WTC11 (cell line): Measurements from ENCODE around the gene ZBTB47. TPM values are rescaled to one million over a fixed set of nuclear protein-coding genes. Genes with fewer than 3 reads are reported as not detected.

Experiments used
- ATAC-seq: fragments of 200-7000 bp; cut with Tn5 transposase; 2 replicates; pipeline ENCODE4 v1.10.0; 2021; ENCODE audit warnings: mild to moderate bottlenecking, moderate library complexity
- CTCF ChIA-PET: fragments of 300-600 bp; sonication (Branson Sonifier 250); formaldehyde crosslinking; loops from one replicate; lab custom pipeline; 2021; ENCODE audit warnings: antibody characterized with exemption; lab: Charles Lee
- POLR2A ChIA-PET: fragments of 350-600 bp; sonication (Branson Sonifier 250); formaldehyde crosslinking; loops from one replicate; lab custom pipeline; 2021; ENCODE audit warnings: antibody characterized with exemption; lab: Charles Lee
- DNase-seq: peaks from one replicate; pipeline ENCODE4 v3.0.0; 2021; ENCODE audit warnings: low spot score
- H3K27ac Mint-ChIP-seq: 2 replicates; pipeline ENCODE4 v1.8.0; 2021; ENCODE audit warnings: mixed read lengths
- H3K27me3 Mint-ChIP-seq: 2 replicates; pipeline ENCODE4 v1.8.0; 2021; ENCODE audit warnings: low read depth, mild to moderate bottlenecking, moderate library complexity, mixed read lengths
- H3K36me3 Mint-ChIP-seq: 2 replicates; pipeline ENCODE4 v1.8.0; 2021; ENCODE audit warnings: mixed read lengths
- H3K4me1 Mint-ChIP-seq: 2 replicates; pipeline ENCODE4 v1.8.0; 2022; ENCODE audit warnings: mixed read lengths
- H3K4me3 Mint-ChIP-seq: 2 replicates; pipeline ENCODE4 v1.8.0; 2021; ENCODE audit warnings: mild to moderate bottlenecking, moderate library complexity, mixed read lengths
- H3K9me3 Mint-ChIP-seq: 2 replicates; pipeline ENCODE4 v1.8.0; 2021; ENCODE audit warnings: mixed read lengths
- ETV6 ChIP-seq: sonication (generic); formaldehyde crosslinking; IDR thresholded peaks from 2 replicates; pipeline ENCODE4 v1.8.1; 2022; ENCODE audit warnings: mild to moderate bottlenecking, missing genetic modification reagents
- FOXP1 ChIP-seq: sonication (generic); formaldehyde crosslinking; IDR thresholded peaks from 2 replicates; pipeline ENCODE4 v1.8.0; 2022; ENCODE audit warnings: missing genetic modification reagents, mild to moderate bottlenecking, moderate library complexity, borderline replicate concordance
- NFE2L1 ChIP-seq: sonication (generic); formaldehyde crosslinking; IDR thresholded peaks from 2 replicates; pipeline ENCODE4 v1.8.1; 2023; ENCODE audit warnings: missing genetic modification reagents
- NFYB ChIP-seq: sonication (generic); formaldehyde crosslinking; conservative IDR thresholded peaks from 2 replicates; pipeline ENCODE4 v1.8.0; 2022; ENCODE audit warnings: low read depth, missing genetic modification reagents
- NR1H2 ChIP-seq: sonication (generic); formaldehyde crosslinking; IDR thresholded peaks from 2 replicates; pipeline ENCODE4 v1.9.0; 2021; ENCODE audit warnings: mild to moderate bottlenecking, moderate library complexity, missing genetic modification reagents
- NR3C1 ChIP-seq: sonication (generic); formaldehyde crosslinking; conservative IDR thresholded peaks from 2 replicates; pipeline ENCODE4 v1.8.1; 2023; ENCODE audit warnings: low read depth, mild to moderate bottlenecking, missing genetic modification reagents
- SMAD3 ChIP-seq: sonication (generic); formaldehyde crosslinking; IDR thresholded peaks from 2 replicates; pipeline ENCODE4 v1.8.0; 2022; ENCODE audit warnings: missing genetic modification reagents, mild to moderate bottlenecking, borderline replicate concordance
- TCF7 ChIP-seq: sonication (generic); formaldehyde crosslinking; IDR thresholded peaks from 2 replicates; pipeline ENCODE4 v1.8.0; 2022; ENCODE audit warnings: mild to moderate bottlenecking, low read depth, missing genetic modification reagents, moderate library complexity
- TP53 ChIP-seq: sonication (generic); formaldehyde crosslinking; IDR thresholded peaks from 2 replicates; pipeline ENCODE4 v1.8.1; 2023; ENCODE audit warnings: mild to moderate bottlenecking, missing genetic modification reagents
- ZNF219 ChIP-seq: sonication (generic); formaldehyde crosslinking; IDR thresholded peaks from 2 replicates; pipeline ENCODE4 v1.8.0; 2023; ENCODE audit warnings: missing genetic modification reagents, mild to moderate bottlenecking, borderline replicate concordance
- ZNF396 ChIP-seq: fragments of 250-450 bp; sonication (Bioruptor Pico); IDR thresholded peaks from 2 replicates; pipeline ENCODE4 v1.8.0; 2021; ENCODE audit warnings: mild to moderate bottlenecking, moderate library complexity, borderline replicate concordance
- ZNF416 ChIP-seq: fragments of 250-450 bp; sonication (Bioruptor Pico); IDR thresholded peaks from 2 replicates; pipeline ENCODE4 v1.9.0; 2021; ENCODE audit warnings: mild to moderate bottlenecking, inconsistent platforms
- total RNA-seq: library from RNA; stranded (reverse); gene quantifications from 3 replicates; pipeline ENCODE4 v1.2.3, GENCODE V29; 2021
- TF ChIP-seq, protein P1 (sequence below): sonication (generic); formaldehyde crosslinking; IDR thresholded peaks from 2 replicates; pipeline ENCODE4 v1.8.0; 2022; ENCODE audit warnings: mild to moderate bottlenecking, missing genetic modification reagents
- TF ChIP-seq, protein P2 (sequence below): sonication (generic); formaldehyde crosslinking; IDR thresholded peaks from 2 replicates; pipeline ENCODE4 v1.8.0; 2022; ENCODE audit warnings: mild to moderate bottlenecking, missing genetic modification reagents
- TF ChIP-seq, protein P3 (sequence below): fragments of 250-450 bp; sonication (Bioruptor Pico); IDR thresholded peaks from 2 replicates; pipeline ENCODE4 v2.1.2; 2022; ENCODE audit warnings: mild to moderate bottlenecking, moderate library complexity
- TF ChIP-seq, protein P4 (sequence below): sonication (generic); formaldehyde crosslinking; IDR thresholded peaks from 2 replicates; pipeline ENCODE4 v1.8.1; 2023; ENCODE audit warnings: mild to moderate bottlenecking, missing genetic modification reagents, borderline replicate concordance
- TF ChIP-seq, protein P5 (sequence below): sonication (generic); formaldehyde crosslinking; IDR thresholded peaks from 2 replicates; pipeline ENCODE4 v1.8.0; 2023; ENCODE audit warnings: missing genetic modification reagents
- TF ChIP-seq, protein P6 (sequence below): fragments of 250-450 bp; sonication (Bioruptor Pico); conservative IDR thresholded peaks from 2 replicates; pipeline ENCODE4 v1.9.0; 2021; ENCODE audit warnings: mild to moderate bottlenecking
- TF ChIP-seq, protein P7 (sequence below): fragments of 250-450 bp; sonication (Bioruptor Pico); IDR thresholded peaks from 2 replicates; pipeline ENCODE4 v1.9.0; 2021; ENCODE audit warnings: mild to moderate bottlenecking

ZBTB47 gene
- total RNA-seq, 1 experiment from 2014 or later: 5.2 TPM

DNA sequence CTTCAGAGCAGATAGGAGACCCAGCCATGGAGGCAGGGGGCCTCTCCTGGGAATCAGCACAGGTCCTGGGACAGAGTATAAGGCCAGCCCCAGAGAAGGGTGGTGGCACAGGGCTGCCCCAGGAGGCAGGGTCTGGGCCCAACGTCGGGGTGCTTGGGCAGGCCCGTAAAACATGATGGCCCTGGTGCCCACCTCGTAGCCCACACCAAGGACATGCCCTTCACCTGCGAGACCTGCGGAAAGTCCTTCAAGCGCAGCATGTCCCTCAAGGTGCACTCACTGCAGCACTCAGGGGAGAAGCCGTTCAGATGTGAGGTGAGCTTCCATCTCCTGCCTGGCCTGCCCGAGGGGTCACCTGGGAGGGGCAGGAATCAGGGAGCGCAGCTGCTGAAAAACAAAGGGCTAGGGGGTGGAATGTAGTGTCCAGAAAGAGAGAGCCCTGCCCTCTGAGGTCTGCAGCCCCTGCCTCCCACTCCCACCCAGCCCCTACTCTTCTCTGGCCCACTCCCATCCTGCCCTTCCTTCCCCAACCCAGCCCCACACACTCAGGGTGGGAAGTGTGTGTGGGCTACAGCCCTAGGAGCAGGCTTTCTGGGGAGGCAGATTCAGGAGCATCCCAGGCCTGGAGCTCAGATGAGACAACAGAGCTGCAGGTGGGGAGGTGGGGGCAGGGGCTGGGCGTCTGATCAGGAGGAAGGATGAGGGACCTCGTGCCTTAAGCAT lies 9.5 kb downstream of the ZBTB47 start:
- no peak for ATAC-seq
- DNase-seq: no peak

More for the DNA sequence above, 9.5 kb downstream of the ZBTB47 start:
- POLR2A ChIA-PET: interaction anchor here (0.5 kb wide), 1 partner anchor 12 kb away, joined by 3 read pairs; no protein-coding TSS in a partner anchor
- no peaks in the 10 kb centered on the region; the same call in 1 of the 2 replicates for H3K36me3 Mint-ChIP-seq
- CTCF ChIA-PET: interaction anchor here (0.8 to 2.6 kb wide), 2 partner anchors 87 kb away, joined by 3 to 16 read pairs; no protein-coding TSS in a partner anchor
- H3K27me3 Mint-ChIP-seq: no peaks in the 10 kb centered on the region
- peaks cover 12% of the 10 kb centered on the region for H3K4me1 Mint-ChIP-seq
- H3K27ac Mint-ChIP-seq: no peak overlapping the region
- no peaks in the 10 kb centered on the region for H3K9me3 Mint-ChIP-seq
- TF ChIP-seq SMAD3 (CRISPR knock-in tag): no peak
- TF ChIP-seq, protein P1, sequence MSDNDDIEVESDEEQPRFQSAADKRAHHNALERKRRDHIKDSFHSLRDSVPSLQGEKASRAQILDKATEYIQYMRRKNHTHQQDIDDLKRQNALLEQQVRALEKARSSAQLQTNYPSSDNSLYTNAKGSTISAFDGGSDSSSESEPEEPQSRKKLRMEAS (CRISPR knock-in tag): no peak
- TF ChIP-seq, protein P2, sequence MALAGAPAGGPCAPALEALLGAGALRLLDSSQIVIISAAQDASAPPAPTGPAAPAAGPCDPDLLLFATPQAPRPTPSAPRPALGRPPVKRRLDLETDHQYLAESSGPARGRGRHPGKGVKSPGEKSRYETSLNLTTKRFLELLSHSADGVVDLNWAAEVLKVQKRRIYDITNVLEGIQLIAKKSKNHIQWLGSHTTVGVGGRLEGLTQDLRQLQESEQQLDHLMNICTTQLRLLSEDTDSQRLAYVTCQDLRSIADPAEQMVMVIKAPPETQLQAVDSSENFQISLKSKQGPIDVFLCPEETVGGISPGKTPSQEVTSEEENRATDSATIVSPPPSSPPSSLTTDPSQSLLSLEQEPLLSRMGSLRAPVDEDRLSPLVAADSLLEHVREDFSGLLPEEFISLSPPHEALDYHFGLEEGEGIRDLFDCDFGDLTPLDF (CRISPR knock-in tag): no peak
- TF ChIP-seq, protein P3, sequence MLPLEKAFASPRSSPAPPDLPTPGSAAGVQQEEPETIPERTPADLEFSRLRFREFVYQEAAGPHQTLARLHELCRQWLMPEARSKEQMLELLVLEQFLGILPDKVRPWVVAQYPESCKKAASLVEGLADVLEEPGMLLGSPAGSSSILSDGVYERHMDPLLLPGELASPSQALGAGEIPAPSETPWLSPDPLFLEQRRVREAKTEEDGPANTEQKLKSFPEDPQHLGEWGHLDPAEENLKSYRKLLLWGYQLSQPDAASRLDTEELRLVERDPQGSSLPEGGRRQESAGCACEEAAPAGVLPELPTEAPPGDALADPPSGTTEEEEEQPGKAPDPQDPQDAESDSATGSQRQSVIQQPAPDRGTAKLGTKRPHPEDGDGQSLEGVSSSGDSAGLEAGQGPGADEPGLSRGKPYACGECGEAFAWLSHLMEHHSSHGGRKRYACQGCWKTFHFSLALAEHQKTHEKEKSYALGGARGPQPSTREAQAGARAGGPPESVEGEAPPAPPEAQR (CRISPR knock-in tag): no peak
- no peak for TF ChIP-seq FOXP1 (CRISPR knock-in tag)
- no peak for TF ChIP-seq NFYB (CRISPR knock-in tag)
- TF ChIP-seq TP53: no peak
- TF ChIP-seq, protein P4, sequence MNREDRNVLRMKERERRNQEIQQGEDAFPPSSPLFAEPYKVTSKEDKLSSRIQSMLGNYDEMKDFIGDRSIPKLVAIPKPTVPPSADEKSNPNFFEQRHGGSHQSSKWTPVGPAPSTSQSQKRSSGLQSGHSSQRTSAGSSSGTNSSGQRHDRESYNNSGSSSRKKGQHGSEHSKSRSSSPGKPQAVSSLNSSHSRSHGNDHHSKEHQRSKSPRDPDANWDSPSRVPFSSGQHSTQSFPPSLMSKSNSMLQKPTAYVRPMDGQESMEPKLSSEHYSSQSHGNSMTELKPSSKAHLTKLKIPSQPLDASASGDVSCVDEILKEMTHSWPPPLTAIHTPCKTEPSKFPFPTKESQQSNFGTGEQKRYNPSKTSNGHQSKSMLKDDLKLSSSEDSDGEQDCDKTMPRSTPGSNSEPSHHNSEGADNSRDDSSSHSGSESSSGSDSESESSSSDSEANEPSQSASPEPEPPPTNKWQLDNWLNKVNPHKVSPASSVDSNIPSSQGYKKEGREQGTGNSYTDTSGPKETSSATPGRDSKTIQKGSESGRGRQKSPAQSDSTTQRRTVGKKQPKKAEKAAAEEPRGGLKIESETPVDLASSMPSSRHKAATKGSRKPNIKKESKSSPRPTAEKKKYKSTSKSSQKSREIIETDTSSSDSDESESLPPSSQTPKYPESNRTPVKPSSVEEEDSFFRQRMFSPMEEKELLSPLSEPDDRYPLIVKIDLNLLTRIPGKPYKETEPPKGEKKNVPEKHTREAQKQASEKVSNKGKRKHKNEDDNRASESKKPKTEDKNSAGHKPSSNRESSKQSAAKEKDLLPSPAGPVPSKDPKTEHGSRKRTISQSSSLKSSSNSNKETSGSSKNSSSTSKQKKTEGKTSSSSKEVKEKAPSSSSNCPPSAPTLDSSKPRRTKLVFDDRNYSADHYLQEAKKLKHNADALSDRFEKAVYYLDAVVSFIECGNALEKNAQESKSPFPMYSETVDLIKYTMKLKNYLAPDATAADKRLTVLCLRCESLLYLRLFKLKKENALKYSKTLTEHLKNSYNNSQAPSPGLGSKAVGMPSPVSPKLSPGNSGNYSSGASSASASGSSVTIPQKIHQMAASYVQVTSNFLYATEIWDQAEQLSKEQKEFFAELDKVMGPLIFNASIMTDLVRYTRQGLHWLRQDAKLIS (CRISPR knock-in tag): no peak
- TF ChIP-seq, protein P5, sequence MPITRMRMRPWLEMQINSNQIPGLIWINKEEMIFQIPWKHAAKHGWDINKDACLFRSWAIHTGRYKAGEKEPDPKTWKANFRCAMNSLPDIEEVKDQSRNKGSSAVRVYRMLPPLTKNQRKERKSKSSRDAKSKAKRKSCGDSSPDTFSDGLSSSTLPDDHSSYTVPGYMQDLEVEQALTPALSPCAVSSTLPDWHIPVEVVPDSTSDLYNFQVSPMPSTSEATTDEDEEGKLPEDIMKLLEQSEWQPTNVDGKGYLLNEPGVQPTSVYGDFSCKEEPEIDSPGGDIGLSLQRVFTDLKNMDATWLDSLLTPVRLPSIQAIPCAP (CRISPR knock-in tag): no peak
- TF ChIP-seq ETV6 (CRISPR knock-in tag): no peak
- TF ChIP-seq ZNF416 (CRISPR knock-in tag): no peak
- TF ChIP-seq, protein P6, sequence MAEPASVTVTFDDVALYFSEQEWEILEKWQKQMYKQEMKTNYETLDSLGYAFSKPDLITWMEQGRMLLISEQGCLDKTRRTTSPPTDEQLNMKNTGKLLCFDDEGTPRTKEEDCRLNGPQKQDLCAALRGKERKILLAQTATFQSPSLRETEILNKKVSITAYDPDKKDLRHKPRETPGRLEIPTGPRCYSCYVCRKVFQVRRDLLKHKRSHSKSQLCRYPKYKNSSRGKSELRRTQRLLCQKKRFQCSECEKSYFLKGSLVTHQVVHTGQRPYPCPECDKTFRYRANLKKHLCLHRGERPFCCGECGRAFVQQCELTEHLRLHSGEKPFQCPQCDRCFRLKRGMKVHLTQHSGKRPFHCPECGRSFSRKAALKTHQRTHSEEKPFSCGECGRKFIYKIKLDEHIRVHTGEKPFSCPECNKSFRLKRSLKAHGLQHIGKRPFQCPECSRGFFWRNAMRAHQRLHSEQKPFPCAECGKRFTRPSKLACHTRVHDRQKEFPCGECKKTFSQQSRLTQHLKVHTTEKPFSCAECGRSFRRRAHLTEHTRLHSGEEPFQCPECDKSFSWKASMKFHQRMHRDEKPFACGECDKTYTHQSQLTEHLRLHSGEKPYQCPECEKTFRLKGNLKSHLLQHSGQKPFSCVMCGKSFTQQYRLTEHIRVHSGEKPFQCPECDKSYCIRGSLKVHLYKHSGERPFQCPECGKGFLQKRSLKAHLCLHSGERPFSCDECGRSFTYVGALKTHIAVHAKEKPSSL: no peak
- TF ChIP-seq, protein P7, sequence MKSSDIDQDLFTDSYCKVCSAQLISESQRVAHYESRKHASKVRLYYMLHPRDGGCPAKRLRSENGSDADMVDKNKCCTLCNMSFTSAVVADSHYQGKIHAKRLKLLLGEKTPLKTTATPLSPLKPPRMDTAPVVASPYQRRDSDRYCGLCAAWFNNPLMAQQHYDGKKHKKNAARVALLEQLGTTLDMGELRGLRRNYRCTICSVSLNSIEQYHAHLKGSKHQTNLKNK (CRISPR knock-in tag): no peak
- TF ChIP-seq NR3C1: no peak
- TF ChIP-seq ZNF396 (CRISPR knock-in tag): no peak
- TF ChIP-seq NFE2L1 (CRISPR knock-in tag): no peak
- no peak for TF ChIP-seq ZNF219
- TF ChIP-seq TCF7: no peak
- TF ChIP-seq NR1H2 (CRISPR knock-in tag): no peak
- TF ChIP-seq, all 79 proteins: peak for 0
- H3K4me3 Mint-ChIP-seq: no peak overlapping the region
